ENCODE results near the gene ANKRD29. TPM values are rescaled to one million over a fixed set of nuclear protein-coding genes. Genes with fewer than 3 reads are reported as not detected.
"Not testable (repeated sequence)": the region's sequence is repeated elsewhere in the genome, so short reads cannot be mapped to it uniquely, and the experiment has no call there.

Gene ANKRD29
- total RNA-seq, 1 donor from 2014 or later = 0.07 TPM

DNA sequence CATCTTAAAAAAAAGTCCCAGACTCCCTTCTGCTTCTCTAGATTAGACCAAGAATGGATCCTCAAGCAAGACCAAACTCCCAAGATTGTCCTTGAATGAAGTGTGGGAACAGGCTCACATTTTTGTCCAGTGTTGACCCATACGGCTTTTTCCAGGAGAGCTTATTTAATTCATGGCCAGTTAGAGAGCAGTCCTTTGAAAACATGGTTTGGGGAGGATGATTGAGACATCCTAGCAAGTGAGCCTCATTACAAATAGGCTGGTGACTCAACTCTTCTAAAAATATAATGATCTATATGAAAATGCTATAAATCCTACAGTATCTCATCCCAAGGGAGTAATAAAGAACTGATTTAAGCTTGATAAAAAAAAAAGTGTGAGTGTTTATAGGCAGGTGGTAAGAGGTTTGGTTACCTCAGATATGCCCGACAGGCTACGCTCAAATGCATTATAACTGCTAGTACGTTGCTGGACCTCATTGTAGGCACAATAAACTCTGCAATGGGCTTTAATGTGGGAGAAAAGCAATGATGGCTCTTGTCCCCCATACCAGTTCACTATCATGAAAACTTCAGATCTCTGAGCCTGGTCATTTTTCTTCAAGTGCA is 17.0 kb downstream of the ANKRD29 start:
- intact Hi-C loops (cut with micrococcal nuclease) = no loop called here

DNA sequence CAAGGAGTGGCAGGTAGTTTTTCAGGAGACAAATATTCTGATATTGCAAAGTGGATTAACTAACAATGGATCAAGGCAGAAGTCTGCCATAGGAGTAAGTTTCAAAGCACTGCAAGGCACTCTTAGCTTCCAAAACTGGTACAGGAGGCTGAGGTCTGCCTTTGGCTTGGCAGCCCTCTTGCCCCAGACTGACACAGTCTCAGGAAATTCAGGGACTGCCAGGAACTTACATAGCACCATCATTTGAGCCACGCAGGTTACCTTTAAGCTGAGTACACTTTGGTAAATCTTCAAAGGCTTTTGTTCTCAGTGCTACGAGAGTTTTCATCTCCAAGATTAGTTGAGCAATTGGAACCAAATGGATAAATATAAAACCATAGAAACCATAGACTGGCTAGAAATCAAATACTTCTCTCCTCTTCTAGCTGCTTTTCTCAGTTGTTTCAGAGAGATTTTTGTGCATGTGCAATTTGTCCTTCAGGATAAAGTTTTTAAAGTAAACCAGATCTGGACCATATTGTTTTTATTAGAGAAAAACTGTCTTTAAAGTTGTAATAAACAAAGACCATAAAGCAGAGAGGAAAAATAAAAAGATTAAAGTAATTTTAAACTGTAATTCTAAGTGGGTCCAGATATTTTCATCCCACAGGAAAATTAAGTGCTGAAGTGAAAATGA is 18.8 kb downstream of the ANKRD29 start:
- intact Hi-C loops (cut with micrococcal nuclease) = no loop called here

DNA sequence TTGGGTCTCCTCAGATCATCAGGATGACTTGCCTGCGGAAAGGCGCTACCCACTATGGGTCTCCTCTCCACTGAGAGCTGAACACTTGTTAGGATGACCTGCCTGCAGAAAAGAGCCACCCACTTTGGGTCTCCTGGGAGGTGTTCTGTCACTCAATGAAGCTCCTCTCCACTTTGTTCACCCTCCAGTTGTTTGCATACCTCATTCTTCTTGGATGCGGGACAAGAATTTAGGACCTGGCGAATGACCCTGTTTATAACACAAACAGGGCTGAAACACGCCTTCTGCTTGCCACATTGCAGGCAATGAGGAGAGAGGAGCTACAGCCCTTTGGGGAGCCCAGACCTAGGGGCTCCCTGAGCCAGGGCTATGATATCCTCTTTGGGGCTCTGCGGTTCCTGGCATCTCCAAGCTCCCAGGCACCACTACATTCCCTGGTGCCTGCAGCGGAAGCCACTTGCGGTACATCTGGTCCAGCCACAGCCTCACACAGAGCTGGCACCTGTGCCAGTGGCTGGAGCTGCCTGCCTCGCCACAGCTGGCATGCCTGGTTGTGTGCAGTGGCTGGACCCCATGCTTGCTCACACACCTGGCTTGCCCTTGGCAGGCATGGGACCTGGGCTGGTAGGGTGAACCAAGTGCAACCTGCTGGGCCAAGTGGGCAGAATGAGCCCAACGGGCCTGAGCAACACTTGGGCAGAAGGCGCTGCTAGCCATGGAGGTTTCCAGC is 20.6 kb downstream of the ANKRD29 start:
- intact Hi-C loops (cut with micrococcal nuclease) = no loop called here

- intact Hi-C loops (cut with micrococcal nuclease) = no loop called here
These were observed 21.5 kb downstream of the ANKRD29 start for GRCh38 chr18:23641143-23641720.

DNA sequence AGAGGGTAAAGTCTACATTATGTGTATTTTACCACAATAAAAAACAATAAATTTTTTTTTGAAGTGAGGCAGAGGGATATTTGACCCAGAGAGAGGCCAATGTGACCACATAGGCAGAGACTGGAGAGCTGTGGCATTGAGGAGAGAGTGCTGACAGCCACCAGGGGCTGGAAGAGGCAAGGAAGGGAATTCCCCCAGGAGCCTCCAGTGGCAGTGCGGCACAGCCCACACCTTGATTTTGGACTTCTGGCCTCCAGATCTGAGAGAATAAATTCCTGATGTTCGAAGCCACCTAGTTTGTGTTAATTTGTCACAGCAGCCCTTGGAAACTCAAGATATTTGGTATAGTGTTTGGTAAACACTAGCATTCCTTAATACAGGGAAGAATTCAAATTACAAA is 22.7 kb downstream of the ANKRD29 start:
- intact Hi-C loops (cut with micrococcal nuclease) = no loop called here

DNA sequence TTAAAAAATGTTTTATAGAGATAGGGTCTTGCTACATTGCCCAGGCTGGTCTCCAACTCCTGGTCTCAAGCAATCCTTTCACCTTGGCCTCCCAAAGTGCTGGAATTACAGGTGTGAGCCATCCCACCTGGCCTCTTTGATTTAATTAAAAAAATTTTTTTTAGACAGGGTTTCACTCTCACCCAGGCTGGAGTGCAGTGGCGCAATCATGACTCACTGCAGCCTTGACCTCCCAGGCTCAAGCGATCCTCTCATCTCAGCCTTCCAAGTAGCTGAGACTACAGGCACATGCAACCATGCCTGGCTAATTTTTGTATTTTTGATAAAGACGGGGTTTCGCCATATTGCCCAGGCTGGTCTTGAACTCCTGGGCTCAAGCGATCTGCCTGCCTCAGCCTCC is 26.3 kb downstream of the ANKRD29 start:
- intact Hi-C loops (cut with micrococcal nuclease) = not testable (repeated sequence)

DNA sequence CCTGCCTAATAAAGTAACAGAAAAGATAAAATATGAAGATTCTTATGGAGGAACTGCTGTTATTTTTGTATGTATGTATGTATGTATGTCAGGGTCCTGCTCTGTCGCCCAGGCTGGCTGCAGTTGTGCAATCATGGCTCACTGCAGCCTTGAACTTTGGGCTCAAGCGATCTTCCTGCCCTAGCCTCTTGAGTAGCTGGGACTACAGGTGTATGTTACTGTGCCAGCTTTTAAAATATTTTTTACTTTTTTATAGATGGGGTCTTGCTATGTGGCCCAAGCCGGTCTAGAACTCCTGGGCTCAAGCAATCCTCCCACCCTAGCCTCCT is 26.7 kb downstream of the ANKRD29 start:
- intact Hi-C loops (cut with micrococcal nuclease) = no loop called here

DNA sequence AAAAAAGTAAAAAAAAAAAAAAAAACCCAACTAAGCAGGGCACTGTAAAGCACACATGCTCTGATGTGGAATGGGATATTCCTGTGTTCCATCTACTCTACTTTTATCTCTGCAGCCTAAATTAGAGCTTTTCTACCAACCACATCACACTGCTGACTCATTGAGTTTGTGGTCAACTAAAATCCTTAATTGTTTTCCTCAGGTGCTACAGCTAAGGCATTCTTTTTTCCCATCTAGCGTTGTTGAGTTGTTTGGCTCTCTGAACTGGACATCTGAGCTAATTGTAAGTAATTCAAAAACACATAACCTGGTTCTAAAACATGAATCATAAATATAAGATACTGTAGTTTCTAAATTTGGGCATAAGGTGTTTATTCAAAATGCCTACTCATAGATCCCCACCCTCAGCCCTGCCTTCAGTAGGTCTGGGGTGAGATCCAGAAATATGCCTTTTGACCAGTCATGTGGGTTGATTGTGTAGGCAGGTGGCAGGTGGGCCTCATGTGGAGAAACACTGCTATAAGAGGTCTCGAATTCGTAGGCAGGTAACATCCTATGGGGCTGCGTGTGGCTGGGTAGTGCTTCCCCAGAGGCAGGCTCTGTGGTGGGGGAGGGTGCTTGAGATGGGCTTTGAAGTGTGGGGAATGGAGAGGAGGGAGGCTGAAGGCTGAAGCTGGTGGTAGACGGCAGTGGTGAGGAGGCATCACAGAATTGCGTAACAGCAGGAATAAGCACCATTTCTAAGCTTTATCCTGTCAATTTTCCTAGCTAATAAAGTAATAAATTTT is 27.2 kb downstream of the ANKRD29 start:
- intact Hi-C loops (cut with micrococcal nuclease) = no loop called here

DNA sequence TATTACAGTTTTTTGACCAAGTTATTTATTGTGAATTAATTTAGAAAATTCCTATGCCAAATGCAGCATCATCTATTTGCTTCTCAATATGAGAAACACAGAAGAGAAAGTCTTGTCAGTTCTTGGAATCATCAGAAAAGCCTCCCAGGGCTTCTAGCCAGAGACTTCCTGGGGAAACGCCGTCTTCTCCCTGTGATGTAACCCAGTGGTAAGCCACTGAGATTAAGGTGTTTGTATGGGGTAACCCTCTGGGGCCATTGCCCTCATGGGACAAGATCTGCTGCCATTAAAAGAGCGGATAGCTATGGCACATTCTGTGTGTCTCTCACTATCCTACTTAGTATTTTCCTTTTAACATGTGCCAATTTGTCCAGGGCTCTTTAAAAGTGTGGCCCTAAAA is 28.0 kb downstream of the ANKRD29 start:
- intact Hi-C loops (cut with micrococcal nuclease) = no loop called here

DNA sequence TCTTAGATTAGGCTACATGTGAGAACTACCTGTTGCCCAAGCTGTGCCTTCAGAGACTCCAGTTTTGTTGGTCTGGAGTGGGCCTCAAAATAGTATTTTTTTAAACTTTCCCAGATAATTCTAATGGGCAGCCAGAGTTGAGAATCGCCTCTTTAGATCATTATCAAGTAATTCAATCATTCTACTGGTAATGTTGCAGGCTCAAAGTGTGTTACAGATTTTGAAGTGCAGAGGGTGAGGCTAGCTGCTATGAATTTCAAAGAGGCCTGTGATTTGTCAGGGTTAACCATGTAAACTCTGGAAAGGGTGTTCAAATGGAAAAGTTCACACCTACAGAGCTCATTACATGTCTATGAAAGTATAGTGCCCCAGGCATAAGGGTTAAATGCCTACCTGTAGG is 30.1 kb downstream of the ANKRD29 start:
- intact Hi-C loops (cut with micrococcal nuclease) = no loop called here

DNA sequence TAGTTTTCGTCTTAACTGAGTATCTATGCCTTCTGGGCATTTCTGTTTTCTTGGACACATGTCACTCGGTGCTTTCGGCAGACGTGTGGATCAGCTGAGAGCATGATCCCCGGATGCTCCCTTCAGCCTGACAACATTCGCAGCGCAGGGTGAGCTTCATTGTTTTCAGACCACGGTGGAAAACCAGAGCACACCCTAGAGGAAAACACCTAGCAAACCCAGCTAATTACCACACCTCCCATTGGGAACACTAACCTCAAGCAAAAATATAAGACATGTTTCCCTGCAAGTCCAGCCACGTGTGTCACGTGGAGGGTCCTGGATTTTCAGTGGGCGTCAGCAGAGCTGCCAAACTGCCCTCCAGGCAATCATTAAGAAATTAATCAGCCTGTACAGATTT is 31.0 kb downstream of the ANKRD29 start:
- intact Hi-C loops (cut with micrococcal nuclease) = no loop called here

- intact Hi-C loops (cut with micrococcal nuclease) = no loop called here
These were observed 31.4 kb downstream of the ANKRD29 start for GRCh38 chr18:23631312-23631711.

DNA sequence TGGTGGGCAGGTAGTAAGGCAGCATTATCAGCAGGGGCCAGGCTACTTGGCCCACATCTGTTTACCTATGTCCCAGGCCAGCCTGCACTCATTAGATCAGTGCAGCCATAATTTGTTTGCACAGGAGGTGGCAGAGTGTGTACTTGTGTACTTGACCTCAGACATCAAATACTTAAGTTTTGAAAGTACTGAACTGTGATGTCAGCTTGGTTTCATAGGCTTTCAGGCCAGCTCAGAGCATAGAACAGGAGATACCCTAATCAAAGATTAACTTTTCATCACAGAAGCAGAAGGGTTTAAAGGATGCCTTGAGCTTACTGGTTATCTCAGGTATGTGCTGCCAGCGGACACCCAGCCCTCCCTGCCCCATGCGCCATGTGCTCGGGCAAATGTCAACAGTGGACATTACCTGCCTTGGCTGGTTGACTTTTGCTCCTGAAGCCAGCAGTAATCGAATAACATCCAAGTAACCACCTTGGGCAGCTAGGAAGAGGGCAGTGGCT is 33.2 kb downstream of the ANKRD29 start:
- intact Hi-C loops (cut with micrococcal nuclease) = no loop called here

- intact Hi-C loops (cut with micrococcal nuclease) = no loop called here
These were observed 34.7 kb downstream of the ANKRD29 start for GRCh38 chr18:23627970-23628369.

DNA sequence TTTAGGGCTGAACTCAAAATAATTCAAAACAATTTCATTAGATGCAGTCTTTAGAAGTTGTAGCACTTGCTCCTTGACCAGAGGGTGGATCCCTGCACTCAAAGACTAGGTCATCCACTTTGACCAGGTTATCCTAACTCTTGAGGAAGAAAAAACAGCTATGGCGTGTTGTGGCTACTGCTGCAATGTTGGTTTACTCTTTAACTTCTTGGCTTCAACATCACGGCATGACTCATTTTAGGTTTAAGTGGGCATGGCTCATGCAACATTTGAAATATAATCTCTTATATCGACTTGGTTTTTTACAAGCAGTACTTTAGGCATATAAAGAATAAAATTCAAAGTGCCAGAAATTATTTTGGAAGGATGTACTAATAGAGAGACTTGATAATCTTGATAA is 35.4 kb downstream of the ANKRD29 start:
- intact Hi-C loops (cut with micrococcal nuclease) = no loop called here

GRCh38 chr18:23626451-23627279 is 36.0 kb downstream of the ANKRD29 start:
- intact Hi-C loops (cut with micrococcal nuclease) = no loop called here

GRCh38 chr18:23623040-23623439 is 39.7 kb downstream of the ANKRD29 start:
- intact Hi-C loops (cut with micrococcal nuclease) = loop anchor here (5.0 kb wide), 1 partner anchor 64 kb away; the partner anchor contains the start of gene LAMA3

GRCh38 chr18:23619388-23619881 is 43.3 kb downstream of the ANKRD29 start:
- intact Hi-C loops (cut with micrococcal nuclease) = no loop called here

- intact Hi-C loops (cut with micrococcal nuclease) = no loop called here
These were observed 43.8 kb downstream of the ANKRD29 start for GRCh38 chr18:23618862-23619387.

DNA sequence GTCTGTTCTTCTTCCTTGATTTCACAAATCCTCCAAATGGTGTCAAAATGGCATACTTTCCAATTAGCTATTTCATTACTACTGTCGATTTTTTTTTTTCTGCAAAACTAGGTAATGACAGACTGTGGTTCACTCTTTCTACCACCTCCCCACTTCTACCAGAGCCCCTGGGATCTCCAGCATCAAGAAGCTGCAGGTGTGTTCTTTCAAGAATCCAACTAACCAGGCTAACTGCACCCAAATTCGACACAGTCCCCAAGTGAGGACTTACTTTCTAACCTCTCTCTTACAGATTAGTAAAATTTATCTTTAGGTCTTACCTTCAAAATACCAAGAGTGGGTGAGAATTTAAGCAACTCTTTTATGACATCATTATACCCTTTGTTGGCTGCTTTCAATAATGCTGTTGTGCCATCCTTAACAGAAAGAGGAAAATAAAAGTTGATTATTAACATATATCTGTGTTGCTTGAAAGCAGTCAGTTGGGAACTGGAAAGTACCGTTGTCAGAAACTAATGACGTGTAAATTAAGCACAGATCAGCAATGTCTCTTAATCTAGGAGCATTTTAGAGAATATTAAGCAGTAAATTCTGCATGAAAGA is 45.2 kb downstream of the ANKRD29 start:
- intact Hi-C loops (cut with micrococcal nuclease) = no loop called here

Data from T-helper 2 cell treated with Interferon-gamma antibody and Interleukin-4, amounts not matched to agents 100 ng/mL and 5 ng/mL, for 36 hours (primary cell).